ENCODE results near the gene ITSN2.

The ITSN2 gene

DNA sequence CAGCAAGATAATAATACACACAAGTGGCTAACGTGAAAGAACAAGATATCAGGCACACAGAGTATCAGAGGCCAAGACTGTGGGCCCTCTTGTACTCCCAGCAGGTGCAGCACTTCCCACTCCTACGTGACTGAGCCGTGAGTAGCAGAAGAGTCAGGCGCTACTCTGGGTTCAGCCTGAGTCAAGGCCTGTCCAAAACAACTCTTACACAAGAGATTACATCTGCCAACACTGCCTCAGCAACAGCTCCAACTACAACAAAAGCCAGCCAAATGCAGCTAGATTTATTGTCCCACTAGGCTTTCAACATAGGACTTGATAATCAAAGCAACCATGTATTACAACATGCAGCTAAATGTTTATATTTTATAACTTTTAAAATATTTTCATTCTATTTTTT lies 56.2 kb downstream of the ITSN2 start:
- peak; percentile 26 for DNase-seq (ENCODE audit: low spot score)
- POLR2A ChIA-PET (ENCODE audit: low non-redundant PET) = no interaction called here
- TF ChIP-seq, protein P1, sequence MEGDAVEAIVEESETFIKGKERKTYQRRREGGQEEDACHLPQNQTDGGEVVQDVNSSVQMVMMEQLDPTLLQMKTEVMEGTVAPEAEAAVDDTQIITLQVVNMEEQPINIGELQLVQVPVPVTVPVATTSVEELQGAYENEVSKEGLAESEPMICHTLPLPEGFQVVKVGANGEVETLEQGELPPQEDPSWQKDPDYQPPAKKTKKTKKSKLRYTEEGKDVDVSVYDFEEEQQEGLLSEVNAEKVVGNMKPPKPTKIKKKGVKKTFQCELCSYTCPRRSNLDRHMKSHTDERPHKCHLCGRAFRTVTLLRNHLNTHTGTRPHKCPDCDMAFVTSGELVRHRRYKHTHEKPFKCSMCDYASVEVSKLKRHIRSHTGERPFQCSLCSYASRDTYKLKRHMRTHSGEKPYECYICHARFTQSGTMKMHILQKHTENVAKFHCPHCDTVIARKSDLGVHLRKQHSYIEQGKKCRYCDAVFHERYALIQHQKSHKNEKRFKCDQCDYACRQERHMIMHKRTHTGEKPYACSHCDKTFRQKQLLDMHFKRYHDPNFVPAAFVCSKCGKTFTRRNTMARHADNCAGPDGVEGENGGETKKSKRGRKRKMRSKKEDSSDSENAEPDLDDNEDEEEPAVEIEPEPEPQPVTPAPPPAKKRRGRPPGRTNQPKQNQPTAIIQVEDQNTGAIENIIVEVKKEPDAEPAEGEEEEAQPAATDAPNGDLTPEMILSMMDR (conservative IDR thresholded peaks at IDR 0.05; ENCODE audit: low read depth) = no peak

DNA sequence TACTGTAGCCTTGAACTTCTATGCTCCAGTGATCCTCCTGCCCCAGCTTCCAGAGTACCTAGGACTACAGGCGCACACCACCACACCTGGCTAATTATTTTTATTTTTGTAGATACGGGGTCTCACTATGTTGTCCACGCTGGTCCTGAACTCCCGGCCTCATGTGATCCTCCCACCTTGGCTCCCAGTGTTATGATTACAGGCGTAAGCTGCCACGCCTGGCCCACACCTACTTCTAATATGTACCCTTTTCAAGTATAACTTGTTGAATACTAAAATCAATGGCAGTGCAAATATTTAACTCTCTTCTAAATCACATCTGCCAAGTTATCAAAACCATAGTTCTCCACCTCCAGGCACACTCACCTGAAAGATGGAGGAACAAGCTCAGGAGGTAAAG lies 58.7 kb downstream of the ITSN2 start:
- no peak for DNase-seq (ENCODE audit: low spot score)
- ChIA-PET CTCF (interaction anchor here (0.6 kb wide), 1 partner anchor 851 kb away, joined by 3 read pairs; no protein-coding TSS in a partner anchor), POLR2A (ENCODE audit: low non-redundant PET) (no interaction called here)
- H3K27ac ChIP-seq = no peak overlapping the region
- TF ChIP-seq, protein P1 (conservative IDR thresholded peaks at IDR 0.05; ENCODE audit: low read depth) = no peak

More for the DNA sequence above, 56.2 kb downstream of the ITSN2 start:
- no peak overlapping the region for H3K27ac ChIP-seq
- CTCF ChIA-PET = interaction anchor here (0.6 to 0.8 kb wide), 2 partner anchors 106 to 479 kb away, joined by 3 read pairs; no protein-coding TSS in a partner anchor

DNA sequence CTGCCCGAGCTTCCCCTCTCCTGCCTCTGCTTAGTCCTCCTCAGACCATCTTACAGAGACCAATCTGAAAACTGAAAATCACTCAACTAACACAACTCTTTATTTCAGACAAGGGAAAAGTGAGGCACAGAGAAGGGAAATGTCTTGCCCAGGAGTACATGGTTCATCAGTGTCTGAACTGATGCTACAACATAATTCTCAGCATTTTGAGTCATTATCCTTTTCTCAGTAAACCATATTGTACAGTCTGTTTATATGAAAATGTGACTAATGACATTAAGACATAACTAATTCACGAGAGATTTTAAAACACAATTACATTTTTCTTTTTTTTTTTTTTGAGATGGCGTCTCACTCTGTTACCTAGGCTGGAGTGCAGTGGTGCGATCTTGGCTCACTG lies 62.7 kb downstream of the ITSN2 start:
- POLR2A ChIA-PET (ENCODE audit: low non-redundant PET) = no interaction called here
- CTCF ChIA-PET = no interaction called here
- TF ChIP-seq, protein P1 (conservative IDR thresholded peaks at IDR 0.05; ENCODE audit: low read depth) = no peak
- no peak overlapping the region for H3K27ac ChIP-seq
- no peak for DNase-seq (ENCODE audit: low spot score)

DNA sequence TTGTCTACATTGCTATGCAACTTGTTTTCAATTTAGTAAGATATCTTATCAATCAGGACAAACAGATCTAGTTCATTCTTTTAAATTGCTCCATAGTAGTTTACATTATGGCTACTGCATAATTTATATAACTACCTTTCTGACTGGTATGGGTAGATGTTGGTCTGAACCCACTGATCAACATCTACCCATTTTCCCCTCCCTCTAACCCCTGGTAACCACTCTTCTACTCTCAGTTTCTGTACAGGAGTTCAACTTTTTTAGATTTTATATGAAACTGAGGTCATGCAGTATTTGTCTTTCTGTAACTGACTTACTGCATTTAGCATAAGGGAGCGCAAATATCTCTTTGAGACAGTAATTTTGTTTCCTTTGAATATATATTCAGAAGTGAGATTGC lies 73.2 kb downstream of the ITSN2 start:
- TF ChIP-seq, protein P1 (conservative IDR thresholded peaks at IDR 0.05; ENCODE audit: low read depth) = no peak
- POLR2A ChIA-PET (ENCODE audit: low non-redundant PET) = no interaction called here
- H3K27ac ChIP-seq = no peak overlapping the region
- DNase-seq (ENCODE audit: low spot score) = no peak
- CTCF ChIA-PET = no interaction called here

DNA sequence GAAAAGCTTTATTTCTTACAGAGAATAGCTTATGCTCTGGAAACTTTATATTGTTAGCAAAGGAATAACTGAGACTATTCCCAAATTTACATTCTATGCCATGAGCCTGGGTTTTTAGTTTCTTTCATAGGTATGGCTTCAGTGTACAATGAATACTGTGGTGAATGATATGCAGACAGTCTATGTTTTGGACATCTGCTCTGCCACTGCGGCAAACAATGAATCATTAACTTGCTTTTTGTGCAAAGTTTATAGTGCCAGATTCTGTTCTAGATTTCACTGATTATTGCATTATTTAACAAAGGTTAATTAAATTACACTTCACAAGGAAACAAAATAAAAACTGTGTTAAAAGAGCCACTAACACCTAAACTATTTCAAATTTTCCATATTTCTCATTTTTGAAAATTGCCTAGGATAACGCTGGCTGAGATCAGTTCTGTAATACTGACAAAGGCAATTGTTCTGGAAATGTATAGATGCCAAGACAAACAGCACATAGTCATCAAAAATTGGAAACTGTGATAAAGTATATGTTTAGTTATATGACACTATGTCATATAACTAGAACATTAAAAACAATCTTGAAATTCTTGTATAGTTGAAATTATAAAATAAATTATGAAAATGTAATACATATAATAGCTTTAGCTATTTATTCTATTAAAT lies 74.7 kb downstream of the ITSN2 start:
- no peak overlapping the region for H3K27ac ChIP-seq
- TF ChIP-seq, protein P1 (conservative IDR thresholded peaks at IDR 0.05; ENCODE audit: low read depth) = no peak
- no peak for DNase-seq (ENCODE audit: low spot score)
- ChIA-PET POLR2A (ENCODE audit: low non-redundant PET) (no interaction called here), CTCF (interaction anchor here (0.7 kb wide), 1 partner anchor 19 kb away, joined by 7 read pairs; no protein-coding TSS in a partner anchor)

DNA sequence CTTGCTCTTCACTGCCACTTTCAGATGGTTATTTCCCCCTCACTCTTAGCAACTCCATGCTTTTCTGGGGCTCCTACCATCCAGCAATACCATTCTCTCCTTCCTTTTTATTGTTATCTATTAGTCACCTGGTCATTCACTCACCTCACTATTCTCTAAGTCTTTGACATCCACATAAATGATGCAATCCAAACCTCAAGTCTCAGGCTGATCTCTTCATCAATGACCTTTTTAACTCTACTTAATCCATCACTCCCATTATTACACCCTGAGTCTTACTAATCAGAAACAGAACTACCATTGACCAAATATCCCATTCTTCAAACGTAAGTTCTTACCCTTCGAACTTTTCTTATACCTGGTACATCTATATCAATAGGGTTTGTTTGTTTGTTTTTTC lies 79.7 kb downstream of the ITSN2 start:
- DNase-seq (ENCODE audit: low spot score) = no peak
- TF ChIP-seq, protein P1 (conservative IDR thresholded peaks at IDR 0.05; ENCODE audit: low read depth) = no peak
- H3K27ac ChIP-seq = no peak overlapping the region
- ChIA-PET POLR2A (ENCODE audit: low non-redundant PET) (no interaction called here), CTCF (no interaction called here)
